Forelimb muscle (tissue), 1 donor: ENCODE measurements around the gene ADCY3. TPM values are rescaled to one million over a fixed set of nuclear protein-coding genes. Genes with fewer than 3 reads are reported as not detected.

Experiments
- polyA plus RNA-seq: library from polyadenylated mRNA; unstranded; fragments of 120-200 nt; gene quantifications from one replicate; pipeline ENCODE4 v1.2.1, GENCODE V29; 2013; ENCODE audit not compliant: insufficient read length

ADCY3 gene
- polyA plus RNA-seq, 1 donor, result 22.0 TPM

Other genes with a start within 250 kb of the ADCY3 start
- gene PTRHD1, start 126.8 kb downstream of the ADCY3 start, polyA plus RNA-seq, result 43.7 TPM
- gene CENPO, start 126.8 kb downstream of the ADCY3 start, polyA plus RNA-seq, result 13.0 TPM
- 6.5 TPM for gene DNAJC27, start 51.7 kb upstream of the ADCY3 start, polyA plus RNA-seq
- 5.9 TPM for gene EFR3B, start 121.8 kb upstream of the ADCY3 start, polyA plus RNA-seq
- 2.5 TPM for gene POMC, start 248.3 kb upstream of the ADCY3 start, polyA plus RNA-seq